Left renal cortex interstitium (tissue), 4 donors: ENCODE measurements around the gene SEMA3A. TPM values are rescaled to one million over a fixed set of nuclear protein-coding genes. Genes with fewer than 3 reads are reported as not detected.
"Not testable (repeated sequence)": the region's sequence is repeated elsewhere in the genome, so short reads cannot be mapped to it uniquely, and the experiment has no call there.

Experiments
- DNase-seq, 4 donors: peaks; one replicate each; pipeline ENCODE4 v3.0.0-alpha.2; 2013; ENCODE audit warnings: low read depth in 4 of 4, low spot score in 2 of 4, missing footprints in 1 of 4
- polyA plus RNA-seq, 4 donors: library from polyadenylated mRNA; unstranded; fragments of 120-200 nt; gene quantifications; one replicate each; pipeline ENCODE4 v1.2.1, GENCODE V29; 2013; ENCODE audit not compliant: insufficient read length in 4 of 4

The SEMA3A gene
- polyA plus RNA-seq, 4 donors = 11.6 to 16.0 (median 14.1) TPM

DNA sequence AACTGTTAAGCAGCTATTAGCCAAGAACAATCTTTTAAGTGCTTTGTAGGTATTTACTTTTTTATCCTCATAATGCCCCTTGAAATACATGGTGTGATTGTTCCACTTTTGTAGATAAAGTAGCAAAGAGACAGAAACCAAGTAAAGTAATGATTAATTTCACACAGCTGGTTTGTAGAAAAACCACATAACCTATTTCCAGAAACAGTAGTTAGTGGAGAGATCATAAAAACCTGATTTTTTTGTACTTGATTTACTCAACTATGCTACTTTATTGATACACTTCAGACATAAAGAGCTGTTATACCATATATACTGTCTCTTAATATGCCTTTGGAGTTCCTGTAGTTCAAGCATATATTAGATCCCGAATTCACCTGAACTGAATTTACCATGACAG lies 118.4 kb downstream of the SEMA3A start:
- DNase-seq = no peak

DNA sequence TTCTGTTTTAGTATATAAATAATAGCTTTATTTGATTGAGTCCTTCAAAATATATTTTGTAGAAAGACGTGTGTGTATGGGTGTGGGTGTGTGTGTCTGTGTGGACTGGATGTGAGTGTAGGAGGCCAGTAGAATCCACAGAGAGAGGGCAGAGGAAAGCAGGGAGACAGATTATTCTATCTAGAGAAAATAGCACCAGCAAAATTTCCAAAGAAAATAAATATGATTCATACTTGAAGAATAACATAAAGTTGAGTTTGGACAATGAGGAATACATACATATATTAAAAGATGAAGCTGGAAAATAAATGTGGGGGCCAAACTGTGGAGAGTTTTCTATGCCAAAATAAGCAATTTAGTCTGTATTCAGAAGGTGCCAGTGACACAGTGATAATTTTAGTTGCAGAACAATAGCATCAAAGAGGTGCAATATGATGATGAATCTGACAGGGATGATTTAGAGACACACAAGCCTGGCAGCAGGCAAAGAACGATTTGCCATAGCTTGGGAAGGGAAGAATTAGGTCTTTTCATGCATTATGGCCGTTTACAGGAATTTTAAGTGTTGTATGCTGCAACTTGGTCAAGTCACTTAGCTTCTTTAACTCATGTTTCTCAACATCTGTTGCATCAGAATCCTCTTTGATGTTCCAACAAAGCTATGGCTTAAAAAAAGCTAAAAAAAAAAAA lies 121.3 kb downstream of the SEMA3A start:
- DNase-seq = no peak

DNA sequence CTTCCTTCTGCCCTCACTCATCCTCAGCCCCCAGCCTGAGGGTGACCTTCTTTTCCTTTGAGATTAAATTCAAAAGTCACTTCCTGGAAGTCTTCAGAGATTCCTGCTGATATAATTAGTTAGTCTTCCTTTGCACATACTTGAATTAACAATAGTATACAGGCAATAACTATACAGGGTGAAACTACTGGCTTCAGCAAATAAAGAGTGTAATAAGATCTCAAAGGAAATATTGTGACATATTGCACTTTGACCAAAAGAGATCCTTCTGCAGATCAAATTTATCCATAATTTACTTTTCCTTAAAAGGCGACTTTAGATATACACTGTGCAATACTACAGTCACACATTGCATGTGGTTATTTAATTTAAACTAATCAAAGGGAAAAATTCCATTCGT lies 123.8 kb downstream of the SEMA3A start:
- DNase-seq = no peak

GRCh38 chr7:84069999-84070500 lies 124.5 kb downstream of the SEMA3A start:
- no peak for DNase-seq

- no peak for DNase-seq
These were observed 125.6 kb downstream of the SEMA3A start for GRCh38 chr7:84069033-84069432.

GRCh38 chr7:84062489-84062901 lies 132.1 kb downstream of the SEMA3A start:
- DNase-seq = not testable (repeated sequence)

- no peak for DNase-seq
These were observed 133.8 kb downstream of the SEMA3A start for GRCh38 chr7:84060760-84061261.

DNA sequence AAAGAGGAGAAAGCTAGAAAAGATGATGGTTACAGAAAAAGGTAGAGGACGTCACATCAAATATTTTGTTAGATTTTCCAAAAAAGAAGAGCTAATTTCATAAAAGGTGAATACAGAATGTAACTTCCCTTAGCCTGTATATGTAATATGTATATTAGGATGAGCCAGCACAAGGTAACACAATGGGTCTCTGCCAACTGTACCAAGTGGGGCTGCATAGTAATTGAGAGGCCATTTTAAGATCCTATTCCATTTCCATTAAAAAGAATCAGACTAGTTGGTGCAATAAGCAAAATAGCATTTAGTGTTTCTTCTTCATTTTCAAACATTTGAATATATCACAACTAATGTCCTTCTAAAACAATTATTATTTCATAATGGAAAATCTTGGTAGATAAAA lies 134.6 kb downstream of the SEMA3A start:
- DNase-seq = no peak

DNA sequence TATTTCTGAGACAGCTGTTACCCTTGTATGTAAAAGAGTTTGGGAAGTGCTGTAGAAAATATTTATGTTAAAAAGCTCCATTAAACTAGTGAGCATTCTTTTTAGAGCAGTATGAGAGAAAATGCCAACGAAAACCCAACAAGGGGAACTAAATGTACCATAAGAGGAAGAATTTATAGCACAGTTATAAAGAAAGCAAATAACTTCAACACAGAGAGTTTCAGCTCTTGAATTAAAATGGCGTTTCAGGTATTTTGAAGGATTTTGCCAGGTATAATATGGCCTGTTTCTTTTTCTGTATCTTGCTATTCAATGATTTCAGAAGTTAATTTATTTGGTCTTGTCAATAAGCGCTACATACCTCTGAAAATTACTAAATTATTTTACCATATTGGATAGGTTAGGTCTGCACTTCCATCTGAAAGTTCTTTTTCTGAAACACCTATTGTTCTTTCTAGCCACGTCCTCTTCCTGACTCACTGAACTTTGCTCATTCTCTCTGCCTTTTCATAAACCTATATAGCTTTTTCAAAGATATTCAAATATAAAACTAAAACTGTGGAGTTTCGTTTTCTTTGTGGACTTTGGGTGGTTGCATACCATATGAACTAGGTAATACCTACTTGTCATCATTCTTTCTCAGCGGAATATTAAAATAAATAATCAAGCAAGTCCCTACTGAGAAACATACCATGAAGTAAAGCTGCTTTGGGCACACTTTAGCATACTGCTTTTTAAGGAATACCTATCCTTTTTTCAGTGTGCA lies 136.1 kb downstream of the SEMA3A start:
- no peak for DNase-seq

GRCh38 chr7:84057576-84057975 lies 137.0 kb downstream of the SEMA3A start:
- no peak for DNase-seq

DNA sequence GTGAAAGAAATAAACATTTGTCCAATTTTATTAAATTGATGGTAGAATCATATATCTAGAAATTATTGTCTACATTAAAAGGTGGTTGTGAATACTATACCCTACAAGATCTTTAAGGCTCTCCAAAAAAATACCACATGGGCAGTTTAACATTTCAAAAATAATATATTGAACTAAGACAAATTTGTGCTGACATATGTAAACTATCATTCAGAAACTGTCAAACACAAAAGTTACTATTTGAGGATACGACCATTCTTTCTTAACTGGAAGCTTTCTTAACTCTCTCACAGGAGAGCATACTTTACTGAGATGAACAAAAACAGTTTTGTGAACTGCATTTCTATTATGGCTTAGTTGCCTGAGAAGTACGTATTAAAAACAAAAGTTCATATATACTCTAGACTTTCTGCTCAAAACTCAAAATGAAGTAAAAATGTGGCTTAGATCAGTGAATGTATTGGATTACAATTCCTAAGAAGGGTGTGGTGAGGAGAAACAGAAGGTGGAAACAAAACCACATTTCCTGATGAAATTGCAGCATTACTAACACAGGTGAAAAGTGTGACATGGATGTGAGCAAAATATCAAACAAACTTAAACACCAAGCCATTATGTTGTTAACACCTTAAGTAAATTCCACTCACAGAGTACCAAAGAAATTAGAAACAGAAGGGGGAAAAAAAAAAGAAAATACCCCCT lies 138.5 kb downstream of the SEMA3A start:
- no peak for DNase-seq

DNA sequence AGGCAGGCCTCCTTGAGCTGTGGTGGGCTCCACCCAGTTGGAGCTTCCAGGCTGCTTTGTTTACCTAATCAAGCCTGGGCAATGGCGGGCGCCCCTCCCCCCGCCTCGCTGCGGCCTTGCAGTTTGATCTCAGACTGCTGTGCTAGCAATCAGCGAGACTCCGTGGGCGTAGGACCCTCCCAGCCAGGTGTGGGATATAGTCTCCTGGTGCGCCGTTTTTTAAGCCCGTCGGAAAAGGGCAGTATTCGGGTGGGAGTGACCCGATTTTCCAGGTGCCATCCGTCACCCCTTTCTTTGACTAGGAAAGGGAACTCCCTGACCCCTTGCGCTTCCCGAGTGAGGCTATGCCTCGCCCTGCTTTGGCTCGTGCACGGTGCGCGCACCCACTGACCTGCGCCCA lies 139.4 kb downstream of the SEMA3A start:
- DNase-seq = not testable (repeated sequence)

- DNase-seq = no peak
These were observed 145.3 kb downstream of the SEMA3A start for GRCh38 chr7:84049071-84049836.

DNA sequence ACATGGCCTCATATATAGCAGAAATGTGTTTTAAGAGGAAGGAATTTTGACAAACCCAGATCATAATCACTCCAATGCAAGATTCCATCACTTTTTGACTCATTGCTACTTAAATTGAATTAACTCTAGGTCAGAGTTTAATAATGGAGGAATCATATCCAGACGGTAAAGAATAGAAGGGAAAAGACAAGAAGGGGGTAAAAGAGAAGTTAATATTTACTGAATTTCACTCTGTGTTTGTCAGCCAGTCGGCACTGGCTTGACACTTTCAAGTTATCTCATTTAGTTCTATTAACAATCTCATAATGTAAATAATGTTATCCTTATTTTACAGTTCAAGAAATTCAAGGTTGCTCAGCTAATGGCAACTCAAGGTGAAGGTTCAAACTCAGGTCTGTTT lies 147.5 kb downstream of the SEMA3A start:
- no peak for DNase-seq

- DNase-seq = no peak
These were observed 149.8 kb downstream of the SEMA3A start for GRCh38 chr7:84044834-84045233.

DNA sequence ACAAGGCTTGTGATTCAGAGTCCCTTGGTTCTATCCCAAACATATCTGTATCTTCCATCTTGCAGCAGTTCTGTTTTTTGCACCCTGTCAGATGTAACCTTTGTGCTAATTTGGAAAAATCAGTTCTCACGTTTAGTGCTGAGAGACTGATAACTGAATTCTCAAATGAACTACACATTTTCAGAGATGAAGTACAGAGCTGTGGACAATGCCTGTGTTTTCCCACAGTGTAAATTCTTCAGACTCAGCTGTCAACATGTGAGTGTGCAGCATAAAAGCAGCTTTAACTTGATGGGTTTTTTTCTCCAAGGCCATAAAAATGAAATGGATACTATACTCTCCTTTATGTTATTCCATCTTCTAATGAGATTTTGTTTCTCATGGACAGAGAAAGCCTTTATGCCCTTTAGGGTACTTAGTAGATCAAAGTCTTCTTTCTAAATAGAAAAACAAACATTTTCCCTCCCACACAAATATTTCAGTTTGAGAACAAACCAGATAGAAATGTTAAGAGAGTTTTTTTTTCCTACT lies 150.9 kb downstream of the SEMA3A start:
- no peak for DNase-seq

DNA sequence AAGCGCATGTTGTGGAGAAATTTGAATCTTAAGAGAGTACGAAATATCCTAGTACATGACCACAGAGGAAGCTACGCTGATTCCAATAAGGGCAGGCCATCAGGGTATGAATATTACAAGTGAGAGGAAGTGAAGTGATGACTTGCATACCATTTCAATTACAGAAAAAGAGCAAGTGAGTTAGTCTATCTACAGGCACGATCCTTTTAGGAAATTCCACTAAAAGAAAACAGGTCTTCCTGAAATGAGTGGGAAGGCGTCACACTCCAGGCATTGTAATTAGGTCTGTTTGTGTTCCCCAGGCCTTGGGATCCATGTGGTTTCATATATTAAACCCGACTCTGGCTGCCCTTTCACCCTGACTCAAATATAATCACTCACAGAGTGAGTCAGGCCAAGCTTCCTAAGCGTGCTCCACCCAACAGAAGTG lies 152.5 kb downstream of the SEMA3A start:
- no peak for DNase-seq

DNA sequence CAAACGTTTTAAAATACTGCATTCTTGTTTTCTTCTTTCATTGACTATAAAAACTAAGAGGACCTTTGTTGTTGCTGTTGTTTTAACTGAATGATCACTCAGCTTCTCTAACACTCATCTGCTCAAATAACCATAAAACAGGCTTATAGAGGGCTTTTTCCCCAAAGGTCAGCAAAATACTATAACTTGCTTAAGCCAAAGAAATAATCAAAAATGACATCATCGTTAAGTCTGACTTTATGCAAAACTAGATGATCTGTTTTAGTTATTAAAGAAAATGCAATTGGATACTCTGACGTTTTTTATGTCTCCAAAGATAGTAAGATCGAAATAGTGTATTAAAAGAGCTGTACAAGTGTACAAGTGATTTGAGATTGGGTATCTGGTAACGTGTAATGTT lies 152.9 kb downstream of the SEMA3A start:
- no peak for DNase-seq

GRCh38 chr7:84040355-84040754 lies 154.2 kb downstream of the SEMA3A start:
- no peak for DNase-seq

DNA sequence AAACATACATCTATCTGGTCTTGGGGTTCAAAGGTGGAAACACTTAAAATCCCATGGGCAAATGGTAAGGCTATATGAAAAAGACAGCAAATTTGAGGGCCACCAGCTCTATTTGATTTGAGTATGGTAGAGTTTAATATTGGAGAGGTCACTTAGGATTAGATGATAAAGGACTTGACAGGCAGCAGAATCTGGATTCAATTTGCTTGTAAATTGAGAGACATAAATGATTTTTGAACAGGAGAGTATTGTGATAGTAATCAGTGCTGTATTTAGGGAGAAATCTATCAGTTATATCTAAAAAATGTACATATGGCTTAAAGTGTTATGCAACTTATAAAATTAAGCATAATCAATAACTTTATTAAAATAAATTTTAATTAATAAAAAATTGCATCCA lies 155.2 kb downstream of the SEMA3A start:
- DNase-seq = no peak
